ENCODE measurements around the gene PMVK.

PMVK gene

DNA sequence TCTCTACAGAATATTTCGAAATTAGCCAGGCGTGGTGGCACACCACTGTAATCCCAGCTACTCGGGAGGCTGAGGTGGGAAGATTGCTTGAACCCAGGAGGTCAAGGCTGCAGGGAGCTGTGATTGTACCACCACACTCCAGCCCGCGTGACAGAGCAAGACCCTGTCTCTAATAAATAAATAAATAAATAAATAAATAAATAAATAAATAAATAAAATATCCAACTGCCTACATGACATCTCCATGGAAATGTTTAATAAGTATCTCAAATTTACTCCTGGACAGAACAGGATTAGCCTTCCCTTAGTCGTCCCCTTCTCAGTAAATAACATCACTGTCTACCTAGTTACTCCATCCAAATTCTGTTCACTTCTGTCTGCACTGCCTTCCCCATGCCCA is 37.5 kb downstream of the PMVK start:
- TF ChIP-seq, protein P1, sequence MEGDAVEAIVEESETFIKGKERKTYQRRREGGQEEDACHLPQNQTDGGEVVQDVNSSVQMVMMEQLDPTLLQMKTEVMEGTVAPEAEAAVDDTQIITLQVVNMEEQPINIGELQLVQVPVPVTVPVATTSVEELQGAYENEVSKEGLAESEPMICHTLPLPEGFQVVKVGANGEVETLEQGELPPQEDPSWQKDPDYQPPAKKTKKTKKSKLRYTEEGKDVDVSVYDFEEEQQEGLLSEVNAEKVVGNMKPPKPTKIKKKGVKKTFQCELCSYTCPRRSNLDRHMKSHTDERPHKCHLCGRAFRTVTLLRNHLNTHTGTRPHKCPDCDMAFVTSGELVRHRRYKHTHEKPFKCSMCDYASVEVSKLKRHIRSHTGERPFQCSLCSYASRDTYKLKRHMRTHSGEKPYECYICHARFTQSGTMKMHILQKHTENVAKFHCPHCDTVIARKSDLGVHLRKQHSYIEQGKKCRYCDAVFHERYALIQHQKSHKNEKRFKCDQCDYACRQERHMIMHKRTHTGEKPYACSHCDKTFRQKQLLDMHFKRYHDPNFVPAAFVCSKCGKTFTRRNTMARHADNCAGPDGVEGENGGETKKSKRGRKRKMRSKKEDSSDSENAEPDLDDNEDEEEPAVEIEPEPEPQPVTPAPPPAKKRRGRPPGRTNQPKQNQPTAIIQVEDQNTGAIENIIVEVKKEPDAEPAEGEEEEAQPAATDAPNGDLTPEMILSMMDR (IDR thresholded peaks at IDR 0.05; ENCODE audit: low read depth, low read length) = no peak
- TF ChIP-seq, protein P2, sequence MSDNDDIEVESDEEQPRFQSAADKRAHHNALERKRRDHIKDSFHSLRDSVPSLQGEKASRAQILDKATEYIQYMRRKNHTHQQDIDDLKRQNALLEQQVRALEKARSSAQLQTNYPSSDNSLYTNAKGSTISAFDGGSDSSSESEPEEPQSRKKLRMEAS (IDR thresholded peaks at IDR 0.05; ENCODE audit: low read depth, low read length) = no peak
- TF ChIP-seq POLR2A (IDR thresholded peaks at IDR 0.05; ENCODE audit: extremely low read depth, insufficient read length) (no peak), MYC (IDR thresholded peaks at IDR 0.05; ENCODE audit: low read depth, low read length) (no peak)
- H3K4me3 ChIP-seq (ENCODE audit: low read depth, low read length) = no peak overlapping the region
- no peak for DNase-seq (ENCODE audit: low read depth)

DNA sequence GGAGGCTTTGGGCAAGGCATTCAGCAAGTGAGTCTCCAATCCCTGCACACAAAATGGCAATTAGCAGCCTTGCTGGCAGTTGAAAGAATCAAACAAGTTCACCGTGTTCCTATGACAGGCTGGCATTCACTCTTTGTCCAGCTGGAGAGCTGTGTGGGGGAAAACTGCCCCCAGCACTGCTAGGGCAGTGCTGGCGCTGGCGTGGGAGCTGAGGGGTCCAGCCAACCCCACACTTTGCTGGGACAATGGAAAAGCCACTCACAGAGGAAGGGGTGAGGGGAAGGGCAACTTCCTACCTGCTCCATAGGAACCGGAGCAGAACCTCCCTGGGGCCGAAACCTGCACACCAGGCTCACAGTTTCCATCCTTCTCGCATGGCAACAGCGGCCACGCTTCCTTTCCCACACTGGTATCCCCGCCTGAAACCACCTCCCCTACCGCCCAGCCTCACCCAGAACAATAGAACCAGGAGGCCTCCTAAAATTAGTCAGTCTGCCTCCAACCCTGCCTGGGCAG is 39.7 kb downstream of the PMVK start:
- no peak for DNase-seq (ENCODE audit: low read depth)
- no peak overlapping the region for H3K4me3 ChIP-seq (ENCODE audit: low read depth, low read length)
- TF ChIP-seq MYC (IDR thresholded peaks at IDR 0.05; ENCODE audit: low read depth, low read length) = no peak
- TF ChIP-seq, protein P1 (IDR thresholded peaks at IDR 0.05; ENCODE audit: low read depth, low read length) = no peak
- TF ChIP-seq, protein P2 (IDR thresholded peaks at IDR 0.05; ENCODE audit: low read depth, low read length) = no peak
- TF ChIP-seq POLR2A (IDR thresholded peaks at IDR 0.05; ENCODE audit: extremely low read depth, insufficient read length) = no peak

DNA sequence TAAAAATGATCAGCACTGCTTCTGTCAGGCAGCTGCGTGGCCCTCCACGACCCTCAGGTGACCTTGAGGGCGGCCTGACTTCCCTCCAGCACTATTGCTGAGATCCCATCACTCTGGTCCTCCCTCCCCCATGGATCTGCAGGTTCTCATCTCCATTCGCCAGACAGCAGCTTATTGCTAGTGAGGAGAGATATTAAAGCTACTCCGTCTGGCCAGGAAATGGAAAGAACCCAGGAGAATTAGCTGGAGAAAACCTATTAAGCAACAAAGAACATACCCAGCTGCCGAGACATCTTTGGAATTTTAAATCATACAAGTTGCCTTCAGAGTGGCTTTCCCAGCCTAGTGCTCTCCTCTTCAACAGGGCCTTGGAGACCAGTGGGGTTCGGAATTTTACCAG is 40.7 kb downstream of the PMVK start:
- TF ChIP-seq MYC (IDR thresholded peaks at IDR 0.05; ENCODE audit: low read depth, low read length) (no peak), POLR2A (IDR thresholded peaks at IDR 0.05; ENCODE audit: extremely low read depth, insufficient read length) (no peak)
- TF ChIP-seq, protein P2 (IDR thresholded peaks at IDR 0.05; ENCODE audit: low read depth, low read length) = no peak
- TF ChIP-seq, protein P1 (IDR thresholded peaks at IDR 0.05; ENCODE audit: low read depth, low read length) = no peak
- no peak for DNase-seq (ENCODE audit: low read depth)
- H3K4me3 ChIP-seq (ENCODE audit: low read depth, low read length) = no peak overlapping the region

DNA sequence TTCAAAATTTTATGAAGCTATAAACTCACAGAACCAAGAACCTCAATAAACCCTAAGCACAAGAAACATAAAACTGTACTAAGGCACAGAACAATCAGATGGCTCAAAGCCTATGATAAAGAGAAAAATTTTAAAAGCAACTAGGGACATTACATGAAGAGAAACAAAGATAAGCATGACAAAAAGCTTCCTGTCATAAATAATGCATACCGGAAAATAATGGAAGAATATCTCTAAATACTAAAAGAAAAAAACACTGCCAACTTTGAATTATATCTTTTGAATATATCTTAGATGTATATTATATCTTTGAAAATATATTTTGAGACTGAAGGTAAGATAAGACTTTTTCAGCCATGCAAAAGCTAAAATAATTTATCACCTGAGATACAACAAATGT is 45.1 kb downstream of the PMVK start:
- no peak for DNase-seq (ENCODE audit: low read depth)
- H3K4me3 ChIP-seq (ENCODE audit: low read depth, low read length) = no peak overlapping the region
- TF ChIP-seq, protein P1 (IDR thresholded peaks at IDR 0.05; ENCODE audit: low read depth, low read length) = no peak
- TF ChIP-seq, protein P2 (IDR thresholded peaks at IDR 0.05; ENCODE audit: low read depth, low read length) = no peak
- TF ChIP-seq POLR2A (IDR thresholded peaks at IDR 0.05; ENCODE audit: extremely low read depth, insufficient read length) (no peak), MYC (IDR thresholded peaks at IDR 0.05; ENCODE audit: low read depth, low read length) (no peak)

DNA sequence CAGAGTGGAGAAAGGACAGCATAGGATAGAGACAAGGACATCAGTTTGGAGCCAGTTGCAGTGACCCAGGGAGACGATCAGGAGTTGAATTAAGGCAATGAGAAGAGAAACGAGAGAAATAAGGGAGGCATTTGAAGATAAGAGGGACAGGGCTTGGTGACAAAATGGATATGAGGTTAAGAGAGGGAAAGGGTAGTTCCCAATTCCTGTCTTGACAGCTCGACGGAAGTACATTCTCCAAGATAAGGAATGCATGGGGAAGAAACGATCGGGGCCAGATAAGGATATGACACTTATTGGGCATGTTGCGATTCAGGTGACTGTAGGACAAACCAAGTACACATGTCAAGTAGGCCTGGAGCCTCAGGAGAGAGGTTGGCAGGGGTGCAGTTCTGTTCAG is 47.8 kb downstream of the PMVK start:
- no peak overlapping the region for H3K4me3 ChIP-seq (ENCODE audit: low read depth, low read length)
- DNase-seq (ENCODE audit: low read depth) = no peak
- TF ChIP-seq, protein P2 (IDR thresholded peaks at IDR 0.05; ENCODE audit: low read depth, low read length) = no peak
- TF ChIP-seq, protein P1 (IDR thresholded peaks at IDR 0.05; ENCODE audit: low read depth, low read length) = no peak
- TF ChIP-seq POLR2A (IDR thresholded peaks at IDR 0.05; ENCODE audit: extremely low read depth, insufficient read length) = no peak
- TF ChIP-seq MYC (IDR thresholded peaks at IDR 0.05; ENCODE audit: low read depth, low read length) = no peak
